Stimulated activated CD8-positive, alpha-beta memory T cell treated with anti-CD3 and anti-CD28 coated beads, Interleukin-2, amount 100 ng/mL, for 48 hours (primary cell): ENCODE results near the gene UPF1.
"Not testable (repeated sequence)": the region's sequence is repeated elsewhere in the genome, so short reads cannot be mapped to it uniquely, and the experiment has no call there.

ENCODE experiments used
- DNase-seq, 2 donors: peaks; one replicate each; pipeline ENCODE4 v3.0.0-alpha.2; 2020; ENCODE audit warnings: low read depth in 2 of 2

The UPF1 gene

DNA sequence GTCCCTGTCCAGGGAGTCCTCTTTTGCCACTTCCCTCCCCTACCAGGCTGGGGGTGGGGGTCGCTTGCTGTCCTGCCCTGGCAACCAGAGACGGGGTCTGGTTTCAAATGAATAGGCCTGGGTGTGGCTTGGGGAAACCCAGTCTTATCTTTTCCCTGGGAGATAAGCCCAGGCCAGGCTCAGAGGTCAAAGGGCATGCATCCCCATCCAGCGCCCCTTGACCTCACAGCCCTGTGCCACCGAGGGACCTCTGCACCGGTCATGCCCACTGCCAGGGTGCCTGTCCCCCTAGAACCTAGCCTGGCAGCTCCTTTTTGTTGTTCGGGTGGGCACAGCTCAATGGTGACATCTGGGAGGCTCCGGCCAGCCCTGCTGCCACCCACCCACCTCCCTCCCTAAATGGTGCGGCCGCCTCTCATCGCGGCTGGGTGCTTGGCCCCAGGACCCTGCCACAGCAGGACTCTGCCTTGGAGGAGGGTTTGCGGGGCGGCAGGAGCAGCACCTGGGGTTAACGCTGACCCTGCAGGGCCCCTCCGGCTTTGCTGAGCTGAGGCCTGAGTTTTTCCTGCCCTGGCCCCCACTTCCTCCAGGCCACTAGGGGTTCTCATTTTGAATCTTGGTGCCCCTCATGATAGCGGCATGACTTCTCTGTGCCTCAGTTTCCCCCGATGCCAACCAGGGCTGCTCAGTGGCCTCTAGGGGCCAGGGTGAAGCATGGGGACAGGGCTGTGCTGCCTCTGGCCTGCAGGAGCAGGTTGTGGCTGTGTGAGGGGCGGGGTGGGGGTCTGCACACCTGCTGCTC lies 67.0 kb downstream of the UPF1 start:
- no peak for DNase-seq

DNA sequence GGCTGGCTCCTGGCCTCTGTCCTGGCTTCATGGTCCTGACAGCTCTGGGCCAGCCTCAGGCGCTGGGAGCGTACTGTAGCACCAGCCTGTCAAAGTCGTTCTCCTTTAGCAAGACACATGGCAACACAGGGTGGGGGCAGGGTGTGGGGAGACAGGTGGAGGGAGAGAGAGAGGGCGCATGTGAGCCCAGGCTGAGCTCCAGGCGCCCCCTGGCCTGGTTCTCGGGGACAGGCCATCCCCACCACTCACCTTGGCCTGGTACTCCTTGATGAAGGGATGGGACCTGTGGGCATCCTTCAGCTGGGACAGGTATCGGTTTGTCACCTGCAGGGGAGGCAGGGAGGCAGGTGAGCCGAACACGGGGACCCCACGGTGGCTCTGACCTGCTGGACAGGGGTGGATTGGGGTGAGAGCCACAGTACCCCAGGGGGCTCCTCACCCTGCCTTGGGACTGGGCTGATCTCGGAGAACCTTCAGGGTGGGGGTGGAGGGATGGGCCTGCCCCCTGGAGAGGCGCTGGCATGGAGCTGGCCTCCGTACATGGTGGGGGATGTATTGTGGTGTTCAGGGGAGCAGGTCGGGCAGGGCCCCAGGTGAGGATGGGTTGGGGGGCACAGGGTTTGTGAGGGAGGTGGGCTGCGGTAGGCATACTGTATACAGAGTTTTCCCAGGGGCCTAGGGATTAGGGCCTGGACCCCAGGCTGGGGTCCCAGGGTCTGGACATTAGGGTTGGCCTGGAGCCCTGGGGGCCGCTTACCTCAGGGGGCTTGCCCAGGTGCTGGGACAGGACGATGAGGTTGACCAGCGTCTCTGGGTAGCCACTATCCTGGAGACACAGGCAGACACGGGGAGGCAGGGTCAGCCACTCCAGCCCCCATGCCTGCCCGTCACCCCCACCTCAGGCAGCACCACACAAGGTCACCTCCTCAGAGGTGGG lies 68.1 kb downstream of the UPF1 start:
- DNase-seq, result no peak

- DNase-seq, result no peak
These were observed 69.1 kb downstream of the UPF1 start for GRCh38 chr19:18900700-18901481.

DNA sequence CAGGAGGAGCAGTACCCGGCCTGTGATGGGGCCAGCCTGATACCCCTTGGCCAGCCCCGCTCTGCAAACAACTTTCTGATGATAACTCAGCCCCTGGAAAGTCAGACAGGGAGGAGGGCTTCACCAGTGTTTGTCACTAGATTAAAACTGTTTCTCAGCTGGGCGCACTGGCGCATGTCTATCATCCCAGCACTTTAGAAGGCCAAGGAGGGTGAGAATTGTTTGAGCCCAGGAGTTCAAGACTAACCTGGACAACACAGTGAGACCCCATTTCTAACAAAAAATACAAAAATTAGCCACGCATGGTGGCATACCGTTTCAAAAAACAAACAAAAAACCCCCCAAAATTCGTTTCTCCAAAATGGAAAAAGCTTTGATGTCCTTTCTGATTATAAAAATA lies 69.7 kb downstream of the UPF1 start:
- no peak for DNase-seq

- DNase-seq, result not testable (repeated sequence)
These were observed 70.8 kb downstream of the UPF1 start for GRCh38 chr19:18902519-18902918.

DNA sequence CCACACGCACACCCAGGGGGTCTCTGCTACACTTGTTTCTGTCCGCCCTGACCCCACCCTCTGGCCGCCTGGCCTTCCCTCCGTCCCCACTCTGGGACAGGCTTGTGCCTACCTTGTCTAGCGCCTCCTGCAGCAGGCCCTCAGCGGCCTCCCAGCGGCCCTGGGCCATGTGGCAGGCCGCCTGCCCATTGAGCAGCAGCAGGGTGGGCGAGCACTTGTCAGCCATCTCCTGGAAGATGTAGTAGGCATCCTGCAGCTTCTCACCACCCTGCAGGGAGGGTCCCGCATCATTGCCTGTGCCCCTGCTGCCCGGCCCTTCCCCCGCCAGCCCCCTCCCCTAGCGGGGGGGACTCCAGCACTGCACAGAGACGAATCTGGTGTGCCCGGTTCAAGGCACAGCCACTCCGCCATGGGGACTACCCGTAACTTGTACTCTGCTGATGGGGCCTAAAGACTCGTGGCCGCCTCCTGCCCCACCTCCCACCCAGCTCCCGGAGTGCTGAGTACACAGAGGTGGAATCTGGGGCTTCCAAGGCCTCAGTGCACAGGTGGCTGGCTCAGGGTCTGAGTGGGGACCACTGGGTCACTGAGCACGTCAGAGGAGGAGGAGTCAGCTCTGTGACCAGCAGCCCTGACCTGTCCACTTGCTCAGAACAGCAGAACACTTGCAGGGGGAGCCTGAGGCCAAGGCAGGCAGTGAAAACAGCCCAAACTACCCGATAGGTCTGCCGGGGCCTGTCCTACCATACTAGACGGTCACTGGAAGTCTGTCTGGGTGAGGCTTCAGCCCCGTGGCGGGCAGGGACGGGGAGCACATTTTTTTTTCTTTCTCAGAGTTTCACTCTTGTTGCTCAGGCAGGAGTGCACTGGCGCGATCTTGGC lies 71.6 kb downstream of the UPF1 start:
- no peak for DNase-seq

GRCh38 chr19:18904334-18905057 lies 72.7 kb downstream of the UPF1 start:
- DNase-seq, result no peak

- DNase-seq, result no peak
These were observed 73.3 kb downstream of the UPF1 start for GRCh38 chr19:18905058-18905456.

DNA sequence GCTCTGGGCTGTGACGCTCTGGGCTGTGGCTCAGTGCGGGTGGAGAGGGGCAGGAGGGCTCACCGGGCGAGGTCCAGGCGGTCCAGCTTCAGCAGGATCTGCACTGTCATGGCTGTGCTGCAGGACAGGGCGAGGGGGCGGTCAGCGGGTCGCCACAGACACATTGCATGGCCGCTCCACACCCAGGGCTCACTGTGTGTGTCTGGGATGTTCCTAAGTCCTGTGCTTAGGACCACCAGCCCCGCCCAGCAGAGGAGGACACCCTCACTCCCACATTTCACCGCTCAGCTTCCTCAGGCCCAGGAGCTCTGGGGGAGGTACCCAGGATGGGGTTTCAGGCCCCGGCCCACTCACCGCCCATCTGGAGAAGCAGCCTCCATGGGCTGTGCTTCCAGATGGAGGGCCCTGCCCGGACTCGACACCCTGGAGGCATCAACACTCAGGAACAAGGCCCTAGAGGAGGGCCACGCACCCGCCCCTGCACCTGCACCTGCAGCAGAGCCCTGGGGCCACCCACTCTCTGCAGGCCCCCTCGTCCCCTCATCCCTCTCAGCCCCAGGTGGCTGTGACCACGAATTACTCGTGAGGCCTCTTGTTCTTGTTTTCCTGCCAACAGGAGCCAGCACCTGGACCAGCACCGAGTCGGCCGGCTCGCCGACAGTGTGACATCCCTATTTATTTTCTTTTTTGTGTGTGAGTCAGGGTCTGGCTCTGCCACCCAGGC lies 73.9 kb downstream of the UPF1 start:
- no peak for DNase-seq

DNA sequence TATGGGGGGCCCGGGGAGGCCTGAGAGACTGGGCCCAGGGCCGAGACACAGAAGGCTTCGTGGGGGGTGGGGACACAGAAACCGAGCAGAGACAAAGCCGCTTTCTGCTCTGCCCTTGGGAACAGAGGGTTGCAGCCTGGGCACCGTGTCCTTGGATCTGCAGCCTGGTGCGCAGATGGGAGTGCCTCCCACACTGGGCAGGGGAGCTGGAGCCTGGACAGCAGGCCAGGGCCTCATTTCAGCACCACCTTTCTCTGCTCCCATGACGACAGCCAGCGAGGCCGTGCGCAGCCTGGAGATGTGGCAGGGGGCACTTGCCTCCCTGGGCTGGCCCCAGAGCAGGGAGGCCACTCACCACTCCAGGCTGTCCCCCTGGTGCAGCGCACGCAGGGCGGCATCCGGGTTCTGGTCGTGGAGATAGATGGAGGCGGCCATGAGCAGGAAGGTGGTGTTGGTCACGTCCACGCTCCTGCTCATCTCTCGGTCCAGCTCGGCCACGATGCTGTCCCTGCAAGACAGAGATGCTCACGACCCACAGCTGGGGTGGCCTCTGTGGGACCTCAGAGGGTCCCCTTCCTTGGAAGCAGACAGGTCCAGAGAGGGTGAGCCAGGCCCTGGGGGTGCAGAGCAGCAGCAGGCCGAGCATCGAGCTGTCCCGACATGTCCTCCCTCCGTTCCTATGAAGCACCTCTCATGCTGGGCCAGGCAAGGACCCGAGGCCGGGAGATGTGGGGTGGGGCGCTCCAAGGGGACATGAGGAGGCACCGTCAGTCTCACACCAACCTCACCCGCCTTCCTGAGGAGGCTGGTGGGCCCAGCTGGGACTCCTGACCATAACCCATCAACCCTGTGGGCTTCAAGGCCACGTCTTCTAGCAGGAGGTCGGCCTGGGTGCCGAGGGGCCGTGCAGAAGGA lies 75.1 kb downstream of the UPF1 start:
- no peak for DNase-seq

- no peak for DNase-seq
These were observed 77.3 kb downstream of the UPF1 start for GRCh38 chr19:18908917-18909619.

DNA sequence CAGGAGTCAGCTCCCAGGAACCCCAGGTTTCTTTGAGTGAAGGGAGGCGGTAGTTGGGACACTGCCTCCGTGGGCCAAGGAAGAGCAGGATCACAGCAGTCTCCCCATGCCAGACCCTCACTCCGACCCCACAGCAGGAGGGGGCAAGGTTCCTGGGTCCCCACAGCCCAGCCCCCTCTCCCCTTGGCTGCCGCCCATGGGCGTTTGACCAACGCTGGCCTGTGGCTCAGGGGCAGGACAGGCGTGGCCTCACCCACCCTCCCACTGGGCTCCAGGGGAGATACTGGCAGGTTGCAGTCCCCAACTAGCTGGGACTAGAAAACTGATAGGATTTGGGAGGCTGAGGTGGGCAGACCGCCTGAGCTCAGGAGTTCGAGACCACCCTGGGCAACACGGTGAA lies 78.3 kb downstream of the UPF1 start:
- DNase-seq, result no peak

DNA sequence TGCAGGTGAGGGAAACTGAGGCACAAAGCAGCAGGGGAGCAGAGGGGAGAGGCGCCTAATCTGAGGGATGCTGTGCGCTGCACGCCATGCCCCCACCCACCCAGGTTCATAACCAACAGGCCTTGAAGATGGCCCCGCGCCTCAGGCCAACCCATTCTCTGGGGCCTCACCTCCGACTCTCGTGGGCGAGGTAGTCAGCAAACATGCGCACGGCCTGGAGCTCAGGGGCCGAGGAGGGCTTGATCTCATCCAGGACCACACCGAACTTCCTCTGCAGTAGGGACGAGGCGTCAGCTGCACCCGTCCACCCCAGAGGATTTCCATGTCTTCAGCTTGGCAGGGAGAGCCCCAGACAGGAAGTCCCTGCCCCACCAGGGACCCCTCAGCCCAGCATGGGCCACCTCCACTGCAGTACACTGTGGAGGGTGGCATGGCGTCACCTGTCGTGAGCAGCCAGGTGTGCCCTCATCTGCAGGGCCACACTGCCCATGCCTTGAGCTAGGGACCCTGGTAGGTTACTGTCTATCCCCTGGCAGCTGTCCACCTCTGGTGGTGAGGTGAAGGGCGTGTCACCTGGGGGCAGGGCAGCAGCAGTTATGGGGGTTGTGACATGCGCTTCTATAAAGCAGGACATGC lies 79.2 kb downstream of the UPF1 start:
- no peak for DNase-seq

GRCh38 chr19:18912933-18913332 lies 81.2 kb downstream of the UPF1 start:
- no peak for DNase-seq

GRCh38 chr19:18913466-18913865 lies 81.7 kb downstream of the UPF1 start:
- DNase-seq, result no peak

DNA sequence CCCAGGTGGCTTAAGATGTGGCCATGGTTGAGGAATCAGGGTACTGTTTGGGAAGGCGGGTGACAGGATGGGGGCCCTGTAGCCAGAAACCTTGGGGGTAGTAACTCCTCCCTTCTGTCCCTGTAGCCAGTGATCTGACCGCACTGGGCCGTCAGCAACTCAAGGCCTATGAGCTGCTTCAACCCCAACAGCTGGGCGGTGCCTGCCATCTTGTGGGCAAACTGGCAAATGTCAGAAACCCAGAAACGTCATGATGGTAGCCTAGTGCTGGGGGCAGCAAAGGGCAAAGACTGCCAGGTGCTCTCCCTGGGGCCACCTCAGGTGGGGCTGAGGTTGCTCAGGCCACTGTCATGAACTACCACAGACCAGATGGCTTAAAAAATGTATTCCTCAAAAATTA lies 83.9 kb downstream of the UPF1 start:
- no peak for DNase-seq

GRCh38 chr19:18917593-18917992 lies 85.8 kb downstream of the UPF1 start:
- DNase-seq, result not testable (repeated sequence)
